Tibial artery (tissue), 4 donors: ENCODE results near the gene CERS6.
"Not testable (repeated sequence)": the region's sequence is repeated elsewhere in the genome, so short reads cannot be mapped to it uniquely, and the experiment has no call there.

Source experiments
- DNase-seq, 2 donors: peaks; one replicate each; pipeline ENCODE4 v3.0.0-alpha.2; 2019
- H3K27ac ChIP-seq, 2 donors: fragments of 200-600 bp; sonication (generic) in 1 of 2; 1 replicate in 1 of 2; 2 replicates in 1 of 2; pipeline ENCODE4 v1.5.1; 2018 to 2019; ENCODE audit warnings: mild to moderate bottlenecking in 1 of 2
- H3K27me3 ChIP-seq, 2 donors: fragments of 200-600 bp; sonication (generic) in 1 of 2; one replicate each; pipeline versions ENCODE4 v1.5.1 to v1.6.0; 2016 to 2019
- H3K36me3 ChIP-seq, 3 donors: fragments of 200-600 bp; sonication (generic) in 2 of 3; one replicate each; pipeline ENCODE4 v1.5.1; 2016 to 2019; ENCODE audit warnings: mild to moderate bottlenecking in 2 of 3
- H3K4me1 ChIP-seq, 4 donors: fragments of 200-600 bp; sonication (generic) in 2 of 4; 1 replicate in 3 of 4; 2 replicates in 1 of 4; pipeline ENCODE4 v1.5.1; 2016 to 2019
- H3K4me3 ChIP-seq, 2 donors: fragments of 200-600 bp; sonication (generic) in 1 of 2; 1 replicate in 1 of 2; 2 replicates in 1 of 2; pipeline ENCODE4 v1.5.1; 2018 to 2019; ENCODE audit warnings: mild to moderate bottlenecking in 2 of 2
- H3K9me3 ChIP-seq, 3 donors: fragments of 200-600 bp; sonication (generic) in 1 of 3; one replicate each; pipeline ENCODE4 v1.5.1; 2016 to 2019
- CTCF ChIP-seq, 2 experiments: fragments of 200-600 bp in 1 of 2; fragments of 450-650 bp in 1 of 2; IDR thresholded peaks; one replicate each; pipeline ENCODE4 v1.5.1; 2017 to 2019; ENCODE audit warnings: antibody characterized with exemption in 2 of 2, mild to moderate bottlenecking in 1 of 2, moderate library complexity in 1 of 2
- intact Hi-C: fragments of 100-400 bp; cut with DNase I; formaldehyde crosslinking; loops from one replicate; pipeline ENCODE4 v1.15.0; 2023; ENCODE audit warnings: low total_unique reads

Gene CERS6

GRCh38 chr2:168660870-168661862, 205.1 kb downstream of the CERS6 start:
- no peak for DNase-seq
- Histone ChIP-seq H3K4me3 (no peak overlapping the region), H3K4me1 (no peaks in the 10 kb centered on the region), H3K27ac (no peak overlapping the region), H3K27me3 (no peaks in the 10 kb centered on the region), H3K36me3 (no peaks in the 10 kb centered on the region), H3K9me3 (no peaks in the 10 kb centered on the region)
- TF ChIP-seq CTCF (IDR thresholded peaks at IDR 0.05): no peak
- intact Hi-C loops: no loop called here

- H3K27me3 ChIP-seq: no peaks in the 10 kb centered on the region
- TF ChIP-seq CTCF (IDR thresholded peaks at IDR 0.05): no peak
- no peak overlapping the region for H3K4me3 ChIP-seq
- intact Hi-C loops: no loop called here
- no peaks in the 10 kb centered on the region for H3K36me3 ChIP-seq
- DNase-seq: no peak
- H3K4me1 ChIP-seq: no peaks in the 10 kb centered on the region
- H3K9me3 ChIP-seq: no peaks in the 10 kb centered on the region
- H3K27ac ChIP-seq: no peak overlapping the region
These were observed 205.8 kb downstream of the CERS6 start for GRCh38 chr2:168661863-168662256.

- intact Hi-C loops: no loop called here
These were observed 206.7 kb downstream of the CERS6 start for GRCh38 chr2:168662651-168663208.

GRCh38 chr2:168663993-168664392, 207.9 kb downstream of the CERS6 start:
- Histone ChIP-seq H3K36me3 (no peaks in the 10 kb centered on the region), H3K9me3 (no peaks in the 10 kb centered on the region), H3K4me1 (no peaks in the 10 kb centered on the region), H3K27me3 (no peaks in the 10 kb centered on the region), H3K27ac (no peak overlapping the region), H3K4me3 (no peak overlapping the region)
- intact Hi-C loops: no loop called here
- DNase-seq: no peak
- TF ChIP-seq CTCF (IDR thresholded peaks at IDR 0.05): no peak

More at GRCh38 chr2:168662651-168663208, 206.7 kb downstream of the CERS6 start:
- Histone ChIP-seq H3K36me3 (no peaks in the 10 kb centered on the region), H3K27me3 (no peaks in the 10 kb centered on the region), H3K4me3 (no peak overlapping the region), H3K27ac (no peak overlapping the region), H3K4me1 (no peaks in the 10 kb centered on the region), H3K9me3 (no peaks in the 10 kb centered on the region)
- DNase-seq: no peak
- no peak for TF ChIP-seq CTCF (IDR thresholded peaks at IDR 0.05)

GRCh38 chr2:168664715-168665114, 208.6 kb downstream of the CERS6 start:
- H3K36me3 ChIP-seq, DNase-seq, H3K4me1 ChIP-seq, H3K27me3 ChIP-seq, intact Hi-C loops, H3K9me3 ChIP-seq, H3K4me3 ChIP-seq, H3K27ac ChIP-seq: not testable (repeated sequence)

- DNase-seq: no peak
- no peak overlapping the region for H3K27ac ChIP-seq
- no peaks in the 10 kb centered on the region for H3K4me1 ChIP-seq
- no peaks in the 10 kb centered on the region for H3K9me3 ChIP-seq
- no peaks in the 10 kb centered on the region for H3K36me3 ChIP-seq
- TF ChIP-seq CTCF (IDR thresholded peaks at IDR 0.05): no peak
- H3K27me3 ChIP-seq: no peaks in the 10 kb centered on the region
- H3K4me3 ChIP-seq: no peak overlapping the region
- intact Hi-C loops: no loop called here
These were observed 210.3 kb downstream of the CERS6 start for GRCh38 chr2:168666339-168666738.
